HG02973 (cell line): ENCODE data around the gene FGF1.

Experiments used
- ATAC-seq: cut with Tn5 transposase; IDR thresholded peaks from one replicate; pipeline ENCODE4 v1.9.1; 2021; ENCODE audit warnings: moderate library complexity; ENCODE audit not compliant: unreplicated experiment

FGF1 gene

GRCh38 chr5:142615948-142616347 lies 69.9 kb downstream of the FGF1 start:
- no peak for ATAC-seq

- ATAC-seq = no peak
Measured at GRCh38 chr5:142614054-142614453, 71.8 kb downstream of the FGF1 start.

GRCh38 chr5:142613271-142613671 lies 72.6 kb downstream of the FGF1 start:
- ATAC-seq = no peak

GRCh38 chr5:142612494-142613270 lies 73.2 kb downstream of the FGF1 start:
- ATAC-seq = no peak

- peak; percentile 86 for ATAC-seq
Measured at GRCh38 chr5:142611154-142611553, 74.7 kb downstream of the FGF1 start.

- ATAC-seq = no peak
Measured at GRCh38 chr5:142610176-142611001, 75.5 kb downstream of the FGF1 start.

- no peak for ATAC-seq
Measured at GRCh38 chr5:142609142-142609541, 76.7 kb downstream of the FGF1 start.

GRCh38 chr5:142608081-142608480 lies 77.8 kb downstream of the FGF1 start:
- ATAC-seq = no peak

- no peak for ATAC-seq
Measured at GRCh38 chr5:142605611-142606010, 80.3 kb downstream of the FGF1 start.

- ATAC-seq = no peak
Measured at GRCh38 chr5:142602720-142603245, 83.1 kb downstream of the FGF1 start.

GRCh38 chr5:142601432-142601831 lies 84.5 kb downstream of the FGF1 start:
- no peak for ATAC-seq

GRCh38 chr5:142600611-142601358 lies 85.1 kb downstream of the FGF1 start:
- ATAC-seq = no peak

- ATAC-seq = no peak
Measured at GRCh38 chr5:142600092-142600491, 85.8 kb downstream of the FGF1 start.

GRCh38 chr5:142598338-142598700 lies 87.6 kb downstream of the FGF1 start:
- no peak for ATAC-seq

GRCh38 chr5:142597546-142598337 lies 88.1 kb downstream of the FGF1 start:
- ATAC-seq = no peak

GRCh38 chr5:142597025-142597424 lies 88.9 kb downstream of the FGF1 start:
- ATAC-seq = no peak

- no peak for ATAC-seq
Measured at GRCh38 chr5:142592365-142592764, 93.5 kb downstream of the FGF1 start.

- ATAC-seq = no peak
Measured at GRCh38 chr5:142590451-142591231, 95.2 kb downstream of the FGF1 start.

GRCh38 chr5:142589720-142590119 lies 96.2 kb downstream of the FGF1 start:
- no peak for ATAC-seq
